HS-5 (cell line): ENCODE data around the gene DIAPH1.
"Not testable (repeated sequence)": the region's sequence is repeated elsewhere in the genome, so short reads cannot be mapped to it uniquely, and the experiment has no call there.

Experiments used
- DNase-seq: peaks from one replicate; pipeline ENCODE4 v3.0.0-alpha.2; 2012; ENCODE audit warnings: low read depth

Gene DIAPH1

GRCh38 chr5:141609921-141610320 is 8.9 kb downstream of the DIAPH1 start:
- not testable (repeated sequence) for DNase-seq

GRCh38 chr5:141609044-141609443 is 9.8 kb downstream of the DIAPH1 start:
- DNase-seq: no peak

- DNase-seq: no peak
Observed at GRCh38 chr5:141608557-141608956, 10.2 kb downstream of the DIAPH1 start.

- DNase-seq: no peak
Observed at GRCh38 chr5:141608046-141608445, 10.8 kb downstream of the DIAPH1 start.

- DNase-seq: no peak
Observed at GRCh38 chr5:141605523-141606277, 13.1 kb downstream of the DIAPH1 start.

GRCh38 chr5:141603923-141604717 is 14.7 kb downstream of the DIAPH1 start:
- peak; percentile 95 for DNase-seq

- no peak for DNase-seq
Observed at GRCh38 chr5:141602606-141603005, 16.2 kb downstream of the DIAPH1 start.

GRCh38 chr5:141598391-141599345 is 20.1 kb downstream of the DIAPH1 start:
- no peak for DNase-seq

- no peak for DNase-seq
Observed at GRCh38 chr5:141597814-141598213, 21.0 kb downstream of the DIAPH1 start.

- no peak for DNase-seq
Observed at GRCh38 chr5:141597394-141597793, 21.4 kb downstream of the DIAPH1 start.

GRCh38 chr5:141596867-141597266 is 21.9 kb downstream of the DIAPH1 start:
- no peak for DNase-seq

- DNase-seq: no peak
Observed at GRCh38 chr5:141590127-141590526, 28.7 kb downstream of the DIAPH1 start.

GRCh38 chr5:141586246-141586645 is 32.6 kb downstream of the DIAPH1 start:
- no peak for DNase-seq

- DNase-seq: no peak
Observed at GRCh38 chr5:141585594-141585993, 33.2 kb downstream of the DIAPH1 start.

- DNase-seq: no peak
Observed at GRCh38 chr5:141574122-141574510, 44.7 kb downstream of the DIAPH1 start.

- no peak for DNase-seq
Observed at GRCh38 chr5:141573489-141574121, 45.2 kb downstream of the DIAPH1 start.

- no peak for DNase-seq
Observed at GRCh38 chr5:141570655-141571054, 48.1 kb downstream of the DIAPH1 start.

GRCh38 chr5:141567513-141568117 is 51.2 kb downstream of the DIAPH1 start:
- DNase-seq: no peak

- DNase-seq: peak; percentile 53
Observed at GRCh38 chr5:141565826-141566570, 52.8 kb downstream of the DIAPH1 start.

GRCh38 chr5:141564216-141564692 is 54.5 kb downstream of the DIAPH1 start:
- peak; percentile 87 for DNase-seq
